Activated T-cell treated with anti-CD3 and anti-CD28 coated beads for 4 hours (primary cell): Measurements from ENCODE around the gene UBTF.

Source experiments
- DNase-seq: peaks from one replicate; pipeline ENCODE4 v3.0.0-alpha.2; 2020

UBTF gene, protein sequence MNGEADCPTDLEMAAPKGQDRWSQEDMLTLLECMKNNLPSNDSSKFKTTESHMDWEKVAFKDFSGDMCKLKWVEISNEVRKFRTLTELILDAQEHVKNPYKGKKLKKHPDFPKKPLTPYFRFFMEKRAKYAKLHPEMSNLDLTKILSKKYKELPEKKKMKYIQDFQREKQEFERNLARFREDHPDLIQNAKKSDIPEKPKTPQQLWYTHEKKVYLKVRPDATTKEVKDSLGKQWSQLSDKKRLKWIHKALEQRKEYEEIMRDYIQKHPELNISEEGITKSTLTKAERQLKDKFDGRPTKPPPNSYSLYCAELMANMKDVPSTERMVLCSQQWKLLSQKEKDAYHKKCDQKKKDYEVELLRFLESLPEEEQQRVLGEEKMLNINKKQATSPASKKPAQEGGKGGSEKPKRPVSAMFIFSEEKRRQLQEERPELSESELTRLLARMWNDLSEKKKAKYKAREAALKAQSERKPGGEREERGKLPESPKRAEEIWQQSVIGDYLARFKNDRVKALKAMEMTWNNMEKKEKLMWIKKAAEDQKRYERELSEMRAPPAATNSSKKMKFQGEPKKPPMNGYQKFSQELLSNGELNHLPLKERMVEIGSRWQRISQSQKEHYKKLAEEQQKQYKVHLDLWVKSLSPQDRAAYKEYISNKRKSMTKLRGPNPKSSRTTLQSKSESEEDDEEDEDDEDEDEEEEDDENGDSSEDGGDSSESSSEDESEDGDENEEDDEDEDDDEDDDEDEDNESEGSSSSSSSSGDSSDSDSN

DNA sequence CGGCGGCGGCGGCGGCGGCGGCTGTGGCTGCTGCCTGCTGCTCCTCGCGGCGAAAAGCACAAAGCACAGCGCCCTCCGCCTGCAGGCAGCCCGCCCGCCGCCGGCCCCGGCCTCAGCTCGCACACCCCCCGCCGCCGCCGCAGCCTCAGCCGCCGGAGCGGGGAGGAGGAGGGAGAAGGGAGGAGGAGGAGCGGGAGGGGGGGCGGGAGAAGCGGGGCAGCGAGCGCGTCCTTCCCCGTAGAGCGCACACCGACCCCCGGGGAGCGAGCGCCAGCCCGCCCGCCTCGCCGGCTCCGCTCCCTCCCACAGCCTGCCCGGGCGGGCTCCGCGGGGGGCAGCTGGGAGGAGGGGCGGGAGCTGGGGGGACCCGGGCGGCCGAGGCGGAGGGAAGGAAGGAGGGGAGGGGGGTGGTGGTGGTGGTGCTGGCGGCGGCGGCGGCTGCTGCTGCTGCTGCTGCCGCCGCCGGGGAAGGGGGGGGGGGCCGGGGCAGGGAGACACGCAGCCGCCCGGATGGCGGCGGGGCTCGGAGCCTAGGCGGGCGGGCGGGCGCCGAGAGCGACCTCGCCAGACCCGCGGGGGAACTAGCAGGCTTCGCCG, at the start of gene UBTF:
TSS of gene UBTF (minus strand) at position 60 of the 597 bp plus-strand sequence. CDS start 1,446 bp downstream, outside the sequence.
- peak; percentile 39 for DNase-seq

DNA sequence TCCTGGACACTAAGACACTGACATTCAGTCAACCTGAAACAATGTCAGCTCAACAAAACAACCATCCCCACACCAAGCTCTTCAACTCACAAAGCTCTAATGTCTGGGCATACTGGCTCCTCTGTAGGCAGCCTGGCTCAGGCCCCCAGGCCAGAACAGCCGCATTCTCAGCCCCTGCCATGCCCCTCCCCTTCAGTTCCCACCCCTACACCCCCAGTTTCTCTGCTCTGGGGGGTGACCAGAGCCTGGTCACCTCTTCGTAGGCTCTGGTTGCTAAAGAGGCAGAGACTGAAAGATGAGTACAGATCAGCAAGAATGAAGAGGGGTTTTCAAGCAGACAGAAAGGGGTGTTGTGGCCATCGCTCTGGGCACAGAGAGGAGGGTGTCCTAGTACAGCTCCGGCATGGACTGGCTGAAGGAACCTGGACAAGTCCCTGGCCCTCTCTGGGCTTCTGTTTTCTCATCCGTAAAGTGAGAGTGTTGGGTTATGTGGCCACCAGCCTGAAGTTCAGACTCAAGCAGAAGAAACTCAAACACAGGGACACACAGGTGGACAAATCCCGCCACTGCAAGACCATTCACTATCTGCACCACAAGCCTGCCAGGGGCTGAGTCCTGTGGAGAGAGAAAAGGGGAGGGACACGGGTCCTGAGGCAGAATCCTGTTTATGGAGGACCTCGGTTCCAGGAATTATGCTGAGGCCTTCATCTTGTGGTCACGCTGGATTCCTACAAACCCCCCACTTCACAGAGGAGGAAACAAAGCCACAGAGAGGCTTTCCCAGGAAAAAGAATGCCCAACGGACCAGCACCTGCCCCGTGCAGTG, 49.4 kb upstream of the UBTF start:
- DNase-seq: no peak

DNA sequence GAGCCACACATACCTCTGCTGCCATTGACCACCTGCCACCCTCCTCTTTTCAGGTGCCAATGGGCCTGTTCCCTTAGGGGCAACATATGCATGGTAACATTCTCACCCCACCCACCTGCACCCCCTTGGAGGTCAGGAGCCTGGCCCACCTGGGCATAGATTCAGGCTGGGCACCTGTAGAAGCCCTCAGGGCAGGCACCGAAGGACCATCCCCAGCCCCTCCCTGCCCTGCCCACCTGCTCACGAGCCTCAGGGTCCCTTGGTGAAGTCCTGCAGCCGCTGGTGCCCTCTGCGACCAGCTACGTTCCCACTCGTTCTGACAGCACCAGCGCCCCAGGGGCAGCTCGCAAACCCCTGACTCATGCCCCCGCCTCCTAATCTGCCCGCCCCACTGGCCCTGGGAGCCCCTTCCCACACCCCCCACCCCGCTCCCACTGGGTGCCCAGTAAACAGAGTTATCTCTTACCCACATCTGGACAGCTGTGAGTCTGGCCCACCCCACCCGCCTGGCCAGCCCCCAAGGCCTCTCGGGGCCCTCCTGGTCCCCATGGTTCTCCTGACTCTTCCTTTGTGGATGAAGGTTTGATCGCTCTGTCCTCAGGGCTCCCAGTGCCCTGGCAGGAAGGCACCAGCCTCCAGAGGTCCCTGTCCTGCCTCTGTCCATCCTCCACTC, 48.5 kb upstream of the UBTF start, which contains the start of gene SLC4A1:
TSS of gene SLC4A1 (minus strand) at position 318 of the 673 bp plus-strand sequence. CDS start 5,269 bp downstream, outside the sequence.
- no peak for DNase-seq

DNA sequence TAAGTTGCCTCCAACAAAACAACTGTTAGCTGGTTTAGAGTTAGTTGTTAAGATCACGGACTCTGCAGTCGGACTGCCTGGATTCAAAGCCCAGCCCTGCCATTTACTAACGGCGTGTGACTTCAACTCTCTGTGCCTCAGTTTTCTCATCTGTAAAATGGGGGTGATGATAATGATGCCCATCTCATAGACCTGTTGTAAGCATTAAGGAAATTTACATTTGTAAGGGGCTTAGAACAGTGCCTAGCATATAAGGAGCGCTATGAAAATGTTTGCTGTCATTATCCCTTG, 47.6 kb upstream of the UBTF start:
- no peak for DNase-seq

DNA sequence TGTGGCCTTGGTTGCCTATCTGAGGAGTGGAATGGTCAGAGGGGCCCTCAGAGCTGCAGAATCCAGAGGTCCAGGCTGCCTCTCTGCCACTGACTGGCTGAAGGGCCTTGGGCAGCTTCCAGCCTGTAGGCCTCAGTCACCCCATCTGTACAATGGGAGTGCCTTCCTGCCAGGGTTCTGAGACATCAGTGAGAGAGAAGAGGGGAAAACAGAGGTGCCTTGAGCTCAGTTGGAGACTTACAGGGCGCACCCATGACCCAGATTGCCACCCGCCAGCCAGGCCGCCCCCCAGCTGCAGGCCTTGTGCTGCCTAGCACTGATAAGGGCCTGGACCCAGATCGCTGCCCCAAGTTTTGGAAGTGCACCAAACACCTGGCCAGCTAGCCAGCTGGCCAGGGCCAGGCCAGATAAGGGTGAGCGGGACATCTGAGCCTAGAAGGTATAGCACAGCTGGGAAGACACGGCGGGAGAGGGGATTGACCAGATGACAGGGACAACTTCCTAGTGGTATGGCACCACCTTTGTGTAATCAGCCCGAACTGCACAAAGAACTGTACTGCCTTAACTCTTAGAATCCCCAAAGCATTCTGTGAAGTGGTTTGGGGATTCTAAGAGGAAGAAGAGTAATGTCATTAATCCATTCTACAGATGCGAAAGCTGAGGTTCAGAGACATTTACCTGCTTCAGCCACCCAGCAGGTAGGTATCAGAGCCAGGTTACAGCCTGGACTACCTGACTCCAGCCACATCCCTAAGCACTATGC, 47.1 kb upstream of the UBTF start:
- no peak for DNase-seq

DNA sequence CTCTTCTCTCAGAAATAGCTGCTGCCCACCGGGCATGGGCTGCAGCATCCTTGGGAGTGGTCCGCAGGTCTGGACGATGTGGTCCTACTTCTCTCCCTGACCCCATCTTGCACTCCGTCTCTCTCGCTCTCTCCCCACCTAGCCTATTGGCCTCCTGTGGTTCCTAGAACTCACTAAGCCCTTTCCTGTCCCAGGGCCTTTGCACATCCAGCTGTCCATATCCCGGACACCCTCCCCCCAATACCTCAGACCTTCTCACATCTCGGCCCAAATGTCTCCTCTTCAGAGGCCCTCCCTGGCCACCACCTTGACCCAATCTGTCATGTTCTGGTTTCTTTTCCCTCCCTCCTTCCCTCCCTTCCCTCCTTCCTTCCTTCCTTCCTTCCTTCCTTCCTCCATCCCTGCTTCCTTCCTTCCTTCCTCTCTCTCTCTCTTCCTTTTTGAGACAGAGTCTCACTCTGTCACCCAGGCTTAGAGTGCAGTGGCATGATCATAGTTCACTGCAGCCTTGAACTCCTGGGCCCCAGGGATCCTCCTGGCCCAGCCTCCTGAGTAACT, 43.9 kb upstream of the UBTF start:
- no peak for DNase-seq

DNA sequence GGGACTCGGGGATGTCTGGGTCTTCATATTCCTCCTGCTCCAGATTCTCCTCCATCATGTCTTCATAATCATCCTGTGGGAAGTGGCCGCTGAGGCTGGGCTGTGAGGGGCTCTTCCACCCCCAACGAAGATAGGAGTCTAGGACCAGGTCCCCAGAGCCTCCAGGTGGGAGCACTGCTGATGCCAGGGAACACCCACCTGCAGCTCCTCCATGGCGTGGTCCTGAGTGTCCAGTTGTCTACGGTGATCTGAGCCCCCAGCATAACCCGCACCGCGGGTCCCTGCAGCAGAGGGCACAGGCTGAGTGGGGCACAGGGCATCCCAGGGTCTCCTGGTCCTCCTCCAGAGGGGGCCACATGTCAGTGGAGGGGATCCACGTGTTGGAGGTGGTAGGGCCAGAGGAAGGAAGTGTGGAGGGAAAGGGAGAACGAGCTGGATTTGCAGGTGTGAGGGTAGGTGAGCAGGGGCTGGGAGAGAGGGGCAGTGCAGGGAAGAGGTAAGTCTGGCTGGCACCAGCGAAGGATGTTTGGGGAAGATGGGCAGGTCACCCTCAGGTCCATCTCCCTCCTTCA, 43.3 kb upstream of the UBTF start:
- no peak for DNase-seq

DNA sequence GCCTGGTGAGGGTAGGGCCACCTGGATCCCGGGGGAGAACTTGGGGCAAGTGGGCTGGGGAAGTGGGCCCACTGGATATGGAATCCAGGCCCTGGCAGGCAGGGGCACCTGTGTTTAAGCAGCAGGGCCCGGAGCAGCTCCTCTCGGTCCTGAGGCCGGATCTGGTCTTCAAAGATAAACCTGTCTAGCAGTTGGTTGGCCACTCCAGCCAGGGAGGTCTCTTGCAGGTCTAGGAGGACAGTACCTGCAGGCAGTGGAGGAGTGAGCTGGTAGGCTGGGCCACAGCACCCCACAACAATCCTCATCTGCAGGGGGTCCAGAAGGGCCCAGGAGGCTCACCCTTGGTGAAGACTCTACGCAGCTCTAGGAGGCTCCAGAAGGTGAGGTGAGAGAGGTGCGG, 40.8 kb upstream of the UBTF start:
- DNase-seq: no peak

DNA sequence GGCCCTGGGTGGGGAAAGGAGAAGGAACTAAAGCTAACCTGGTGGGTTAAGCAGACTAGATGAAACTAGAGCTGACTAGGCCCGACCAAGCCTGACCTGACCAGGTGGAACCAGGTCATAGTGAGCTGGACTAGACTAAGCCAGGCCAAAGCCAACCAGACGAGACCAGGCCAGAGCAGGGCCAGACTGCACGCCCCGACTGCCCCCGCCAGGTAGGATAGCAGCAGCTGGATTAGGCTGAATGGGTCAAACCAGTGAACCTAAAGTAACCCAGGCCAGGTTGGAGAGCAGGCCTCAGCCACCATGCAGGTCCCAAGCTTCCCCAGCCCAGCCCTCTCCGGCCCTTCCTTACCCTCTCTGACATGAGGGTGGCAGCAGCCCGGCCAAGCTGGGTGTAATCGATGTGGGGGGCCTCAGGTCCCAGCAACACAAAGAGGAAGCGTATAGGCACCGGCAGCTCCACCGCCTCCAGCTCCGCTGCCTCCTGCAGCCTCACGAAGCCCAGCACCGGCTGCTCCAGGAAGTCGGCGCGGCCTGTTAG, 39.4 kb upstream of the UBTF start:
- DNase-seq: no peak

DNA sequence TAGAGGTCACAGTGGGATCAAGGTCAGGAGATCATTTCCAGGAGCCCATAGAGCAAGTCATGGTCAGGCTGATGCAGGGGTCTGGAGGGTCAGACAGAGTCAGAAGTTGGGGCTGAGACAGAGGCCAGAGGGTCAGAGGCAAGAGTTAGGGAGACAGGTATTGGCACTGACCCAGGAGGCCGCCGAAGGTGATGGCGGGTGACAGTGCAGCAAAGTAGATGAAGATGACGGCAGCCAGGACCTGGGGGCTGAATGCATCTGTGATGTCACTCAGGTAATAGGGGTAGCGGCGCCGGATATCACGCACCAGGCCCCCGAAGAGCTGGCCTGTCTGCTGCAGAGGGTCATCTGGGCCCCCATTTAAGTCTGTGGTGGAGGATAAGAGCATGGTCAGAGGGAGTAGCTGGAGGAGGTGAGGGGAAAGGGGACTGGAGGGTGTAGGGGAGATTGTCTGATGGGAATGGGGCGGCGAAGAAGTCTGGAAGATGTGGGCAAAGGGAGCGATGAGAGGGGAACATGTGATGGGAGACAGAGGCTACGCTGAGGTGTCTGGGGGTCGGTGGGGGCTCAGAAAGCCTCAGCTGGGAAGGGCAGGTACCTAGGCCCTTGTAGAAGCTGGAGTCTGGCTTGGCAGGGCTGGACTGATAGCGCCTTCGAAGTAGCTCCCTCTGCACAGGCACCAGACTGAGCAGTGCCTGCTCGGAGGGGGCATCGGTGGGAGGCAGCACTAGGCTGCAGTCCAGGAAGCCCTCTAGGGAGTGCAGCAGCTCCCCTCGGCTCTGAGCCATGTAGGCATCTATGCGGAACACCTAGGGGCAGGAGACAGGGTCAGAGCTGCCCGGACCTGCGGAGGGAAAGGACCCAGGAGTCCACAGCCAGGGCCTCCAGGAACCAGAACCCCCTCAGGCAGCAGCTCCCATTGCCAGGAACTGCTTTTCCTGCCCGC, 38.6 kb upstream of the UBTF start:
- DNase-seq: no peak

DNA sequence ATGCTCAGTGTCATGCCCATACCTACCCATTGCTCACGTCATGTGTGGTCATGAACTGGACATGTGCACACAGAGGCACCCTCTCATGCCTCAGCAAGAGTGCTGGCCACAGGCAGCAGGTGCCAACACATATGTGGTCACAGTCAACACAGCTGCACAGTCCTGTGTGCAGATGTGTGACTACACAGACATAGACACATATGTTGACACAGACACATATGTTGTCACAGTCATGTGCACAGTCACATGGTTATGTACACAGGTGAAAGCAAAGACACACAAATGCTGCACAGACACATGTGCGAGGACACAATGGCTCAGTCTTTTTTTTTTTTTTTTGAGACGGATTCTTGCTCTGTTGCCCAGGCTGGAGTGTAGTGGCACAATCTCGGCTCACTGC, 37.2 kb upstream of the UBTF start:
- no peak for DNase-seq

DNA sequence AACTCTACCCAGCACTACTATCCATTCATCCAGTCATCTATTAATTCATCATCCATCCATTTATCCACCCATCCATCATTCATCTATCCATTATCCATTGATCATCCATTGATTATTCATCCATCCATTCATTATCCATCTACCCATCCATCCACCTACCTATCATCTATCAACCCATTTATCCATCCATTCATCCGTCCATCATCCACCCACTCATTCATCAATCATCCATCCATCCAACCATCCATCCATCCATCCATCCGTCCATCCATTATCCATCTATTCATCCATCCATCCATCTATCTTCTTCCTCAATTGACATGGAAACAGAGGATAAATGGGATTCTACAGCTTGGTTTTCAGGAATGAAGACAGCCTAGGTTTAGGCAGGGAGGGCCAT, 36.4 kb upstream of the UBTF start:
- DNase-seq: no peak

DNA sequence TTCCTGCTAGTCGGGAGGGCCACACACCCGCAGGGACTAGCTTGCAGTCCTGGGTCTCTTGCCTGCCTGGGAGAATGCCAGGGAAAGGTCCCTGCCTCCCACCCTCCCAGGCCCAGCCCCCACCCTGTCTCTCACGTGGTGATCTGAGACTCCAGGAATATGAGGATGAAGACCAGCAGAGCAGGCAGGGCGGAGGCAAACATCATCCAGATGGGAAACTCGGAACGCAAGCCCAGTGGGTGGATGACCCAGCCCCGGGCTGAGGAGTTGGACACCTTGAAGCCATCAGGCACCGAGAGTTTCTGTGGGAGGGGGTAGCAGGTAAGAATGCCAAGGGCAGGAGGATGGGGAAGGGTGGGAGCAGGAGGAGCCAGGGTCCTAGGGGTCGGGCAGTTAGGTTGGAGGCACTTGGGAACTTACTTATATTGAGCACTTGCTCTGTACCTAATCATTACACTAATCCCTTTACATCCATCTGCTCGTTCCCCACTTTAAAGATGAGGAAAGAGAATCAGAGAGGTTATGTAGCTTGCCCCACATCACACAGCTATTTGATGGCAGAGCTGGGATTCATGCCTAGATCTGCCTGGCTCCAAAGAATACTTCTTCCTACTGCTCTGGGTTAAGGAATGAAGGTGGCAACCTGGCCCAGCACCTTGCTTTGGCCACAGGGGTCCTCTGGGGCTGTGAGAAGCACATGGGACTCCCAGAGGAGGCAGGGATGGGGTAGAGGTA, 35.1 kb upstream of the UBTF start:
- DNase-seq: no peak

DNA sequence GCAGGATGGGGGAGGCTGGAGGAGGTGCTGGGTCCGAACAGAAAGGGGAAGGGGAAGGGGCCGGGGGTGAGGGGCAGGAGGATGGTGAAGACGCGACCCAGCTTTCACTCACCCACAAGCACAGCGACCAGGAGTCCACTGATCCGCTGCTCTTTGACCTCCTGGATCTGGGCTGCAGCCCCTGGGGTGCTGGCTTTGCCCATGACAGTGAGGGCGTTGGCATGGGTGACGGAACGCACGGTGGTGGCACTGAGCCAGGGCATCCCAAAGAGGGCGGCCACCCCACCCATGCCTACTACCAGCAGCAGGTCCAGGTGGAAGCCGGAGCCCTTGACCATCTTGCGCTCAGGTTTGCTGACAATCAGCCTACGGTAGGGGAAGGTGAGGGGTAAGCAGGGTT, 33.5 kb upstream of the UBTF start:
- DNase-seq: no peak

DNA sequence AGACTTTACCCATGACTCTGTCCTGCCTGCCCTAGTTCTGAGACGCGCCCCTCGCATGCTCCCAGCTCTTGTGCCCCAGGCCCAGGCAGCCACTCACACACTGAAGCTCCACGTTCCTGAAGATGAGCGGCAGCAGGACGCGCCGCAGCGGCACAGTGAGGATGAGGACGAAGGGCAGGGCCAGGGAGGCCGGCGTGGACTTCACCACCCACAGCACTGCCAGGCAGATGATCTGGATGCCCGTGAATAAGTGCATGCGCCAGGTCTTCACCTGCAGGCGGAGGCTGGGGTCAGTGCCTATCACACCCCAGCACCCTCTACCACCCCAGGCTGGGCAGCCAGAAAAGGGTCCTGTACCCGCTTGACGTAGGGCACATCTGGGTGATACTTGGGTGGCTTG, 31.6 kb upstream of the UBTF start:
- DNase-seq: no peak

DNA sequence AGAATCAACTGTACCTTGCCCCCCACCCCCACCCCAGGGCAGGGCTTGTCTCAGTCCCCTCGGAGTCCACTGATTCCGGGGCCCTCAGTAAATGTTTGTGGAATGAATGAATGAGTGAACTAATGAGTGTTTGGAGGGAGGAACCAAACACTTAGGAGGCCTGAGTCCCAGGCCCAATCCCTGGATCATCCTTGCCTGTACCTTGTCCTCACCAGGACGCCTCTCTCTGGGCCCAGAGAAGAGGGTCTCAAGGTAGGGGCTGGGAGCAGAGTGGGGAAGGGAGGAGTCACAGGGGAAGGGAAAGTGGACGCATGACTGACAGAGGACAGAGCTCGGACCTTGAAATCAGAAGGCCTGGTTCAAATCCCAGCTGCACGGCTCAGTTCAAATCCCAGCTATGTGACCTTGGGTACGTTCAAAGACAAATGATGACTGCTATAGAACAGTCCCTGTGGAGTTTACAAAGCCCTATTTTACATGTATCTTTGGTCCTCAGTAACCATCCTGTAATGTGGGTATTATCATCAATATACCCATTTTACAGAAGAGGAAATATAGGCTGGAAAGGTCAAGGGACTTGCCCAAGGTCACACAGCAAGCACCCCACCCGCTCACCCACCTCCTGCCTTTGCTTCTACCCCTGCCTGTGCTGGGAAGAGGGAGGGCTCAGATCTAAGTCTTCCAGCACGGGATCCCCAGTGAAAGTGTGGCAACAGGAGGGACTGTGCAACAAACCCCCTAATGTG, 30.2 kb upstream of the UBTF start:
- no peak for DNase-seq

DNA sequence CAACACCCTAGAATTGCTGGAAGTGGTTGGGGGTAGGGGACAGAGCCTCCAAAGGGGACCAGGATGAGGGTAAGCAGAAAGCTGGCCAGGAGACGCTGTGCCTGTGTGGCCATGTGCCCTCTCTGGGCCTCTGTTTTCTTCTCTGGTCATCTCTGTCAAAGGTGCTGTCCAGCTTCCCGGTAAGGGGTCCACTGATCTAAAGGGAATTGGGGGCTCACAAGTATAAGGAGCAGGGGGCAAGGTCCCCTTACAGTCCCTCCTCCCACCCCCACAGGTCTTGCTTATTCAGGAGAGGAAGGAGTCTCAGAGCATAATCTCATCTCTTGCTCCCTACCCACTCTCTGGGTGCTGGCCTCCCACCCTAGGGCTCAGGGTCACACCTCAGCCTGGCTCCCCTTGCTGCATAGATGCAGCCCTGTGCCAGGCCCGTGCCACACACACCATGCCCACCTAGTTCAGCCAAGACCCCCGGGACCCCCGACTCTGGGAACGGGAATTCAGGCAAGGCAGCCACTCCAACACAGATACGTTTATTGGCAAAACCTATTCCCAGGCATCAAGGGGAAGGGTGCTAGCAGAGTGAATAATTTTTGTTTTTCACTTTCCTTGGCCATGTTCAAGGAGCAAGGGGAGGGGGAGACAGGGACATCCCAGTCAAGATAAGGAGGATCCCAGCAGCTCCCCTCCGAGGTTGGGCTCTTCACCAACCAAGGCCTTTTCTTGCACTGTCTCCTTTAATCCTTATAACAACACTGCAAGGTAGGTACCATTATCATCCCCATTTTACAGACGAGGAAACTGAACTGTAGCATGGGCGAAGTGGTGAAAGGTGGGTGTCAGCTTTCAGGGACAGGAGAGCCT, 28.6 kb upstream of the UBTF start:
- no peak for DNase-seq
